ENCODE data around the gene MSANTD1.

Gene MSANTD1

GRCh38 chr4:3294401-3295241 lies 45.7 kb downstream of the MSANTD1 start:
- Histone ChIP-seq H3K4me3 (ENCODE audit: low read length) (no peak overlapping the region), H3K9ac (ENCODE audit: low read length) (no peak overlapping the region)

GRCh38 chr4:3295837-3296624 lies 47.1 kb downstream of the MSANTD1 start:
- Histone ChIP-seq H3K27me3 (ENCODE audit: low read depth, low read length) (peaks cover 46% of the 10 kb centered on the region), H2AFZ (ENCODE audit: low read depth, low read length) (no peak overlapping the region), H3K9ac (ENCODE audit: low read length) (no peak overlapping the region), H3K27ac (ENCODE audit: low read length) (no peak overlapping the region), H3K4me2 (ENCODE audit: low read length) (no peak overlapping the region), H3K36me3 (replicated peaks; ENCODE audit: low read depth, low read length) (no peaks in the 10 kb centered on the region), H3K4me1 (ENCODE audit: low read length) (peaks cover 5% of the 10 kb centered on the region; the same call in 1 of the 2 replicates), H4K20me1 (ENCODE audit: insufficient read depth, low read length) (no peaks in the 10 kb centered on the region), H3K4me3 (ENCODE audit: low read length) (no peak overlapping the region), H3K79me2 (ENCODE audit: low read length) (no peaks in the 10 kb centered on the region), H3K9me3 (ENCODE audit: insufficient read depth, low read length) (no peaks in the 10 kb centered on the region)
- no peak for TF ChIP-seq EZH2phosphoT487 (IDR thresholded peaks at IDR 0.05; ENCODE audit: low read depth)
- TF ChIP-seq CTCF (IDR thresholded peaks at IDR 0.05; ENCODE audit: low read depth, low read length), result no peak

More at GRCh38 chr4:3294401-3295241, 45.7 kb downstream of the MSANTD1 start:
- TF ChIP-seq CTCF (IDR thresholded peaks at IDR 0.05; ENCODE audit: low read depth, low read length), result no peak
- TF ChIP-seq EZH2phosphoT487 (IDR thresholded peaks at IDR 0.05; ENCODE audit: low read depth), result no peak
- Histone ChIP-seq H3K79me2 (ENCODE audit: low read length) (no peaks in the 10 kb centered on the region), H3K9me3 (ENCODE audit: insufficient read depth, low read length) (no peaks in the 10 kb centered on the region), H3K4me2 (ENCODE audit: low read length) (no peak overlapping the region), H3K27ac (ENCODE audit: low read length) (no peak overlapping the region), H3K27me3 (ENCODE audit: low read depth, low read length) (peaks cover 49% of the 10 kb centered on the region), H4K20me1 (ENCODE audit: insufficient read depth, low read length) (no peaks in the 10 kb centered on the region), H2AFZ (ENCODE audit: low read depth, low read length) (no peak overlapping the region), H3K4me1 (ENCODE audit: low read length) (peaks cover 5% of the 10 kb centered on the region; the same call in 1 of the 2 replicates), H3K36me3 (replicated peaks; ENCODE audit: low read depth, low read length) (no peaks in the 10 kb centered on the region)

DNA sequence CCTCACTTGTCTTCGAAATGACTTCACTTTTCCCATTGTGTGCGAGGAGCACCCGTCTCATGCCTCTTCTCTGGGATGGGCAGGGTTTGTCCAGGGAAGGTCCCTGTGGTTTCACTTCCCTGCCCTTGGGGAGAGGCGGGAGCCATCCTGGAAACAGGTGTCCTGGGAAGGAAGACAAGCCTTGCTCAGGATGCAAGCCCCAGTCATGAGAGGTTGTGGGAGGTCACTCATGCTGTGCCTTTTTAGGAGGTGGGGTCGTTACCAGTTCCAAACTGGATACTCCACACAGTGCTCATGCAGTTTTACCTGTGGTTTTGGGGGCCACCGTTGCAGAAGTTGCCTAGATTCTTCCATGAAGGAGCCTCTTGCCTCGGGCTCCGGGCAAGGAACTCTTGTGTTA lies 47.7 kb downstream of the MSANTD1 start:
- Histone ChIP-seq H2AFZ (ENCODE audit: low read depth, low read length) (no peak overlapping the region), H3K4me2 (ENCODE audit: low read length) (no peak overlapping the region), H3K4me1 (ENCODE audit: low read length) (peaks cover 5% of the 10 kb centered on the region; the same call in 1 of the 2 replicates), H3K9me3 (ENCODE audit: insufficient read depth, low read length) (no peaks in the 10 kb centered on the region), H3K36me3 (replicated peaks; ENCODE audit: low read depth, low read length) (no peaks in the 10 kb centered on the region), H3K27ac (ENCODE audit: low read length) (no peak overlapping the region), H3K79me2 (ENCODE audit: low read length) (no peaks in the 10 kb centered on the region), H3K9ac (ENCODE audit: low read length) (no peak overlapping the region), H3K27me3 (ENCODE audit: low read depth, low read length) (peaks cover 44% of the 10 kb centered on the region), H4K20me1 (ENCODE audit: insufficient read depth, low read length) (no peaks in the 10 kb centered on the region), H3K4me3 (ENCODE audit: low read length) (no peak overlapping the region)
- no peak for TF ChIP-seq EZH2phosphoT487 (IDR thresholded peaks at IDR 0.05; ENCODE audit: low read depth)
- no peak for TF ChIP-seq CTCF (IDR thresholded peaks at IDR 0.05; ENCODE audit: low read depth, low read length)
